GM12865 (cell line): ENCODE results near the gene OSBPL10.
"Not testable (repeated sequence)": the region's sequence is repeated elsewhere in the genome, so short reads cannot be mapped to it uniquely, and the experiment has no call there.

Experiments
- DNase-seq: peaks from one replicate; pipeline ENCODE4 v3.0.0; 2010; ENCODE audit warnings: low read depth
- H3K4me3 ChIP-seq: 2 replicates; pipeline ENCODE4 v1.5.1; 2011; ENCODE audit warnings: mild to moderate bottlenecking, low read depth, low read length, control low read depth
- TF ChIP-seq, protein P1 (sequence below): IDR thresholded peaks from 2 replicates; pipeline ENCODE4 v1.5.1; 2011; ENCODE audit warnings: low read length, control low read depth, low read depth, inconsistent platforms; ENCODE audit not compliant: insufficient read depth; ENCODE audit errors: missing control alignments

OSBPL10 gene

DNA sequence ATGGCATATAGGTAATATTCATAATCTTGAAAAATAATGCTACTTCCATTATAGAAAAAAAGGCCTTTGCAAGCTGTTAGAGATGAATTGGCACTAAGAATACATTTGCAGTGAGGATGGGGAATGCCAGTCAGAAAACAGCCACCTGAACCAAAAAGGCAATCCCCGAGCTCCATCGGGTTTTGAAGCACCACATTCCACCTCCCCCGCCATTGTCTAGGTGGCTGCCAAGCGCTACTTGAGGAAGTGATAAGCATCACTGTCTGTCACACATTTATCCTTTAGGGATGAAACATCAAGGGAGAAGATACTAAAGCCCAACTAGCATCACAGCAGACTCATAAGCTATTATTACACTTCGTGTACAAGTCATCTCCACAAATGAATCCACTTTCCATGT is 112.8 kb downstream of the OSBPL10 start:
- TF ChIP-seq, protein P1, sequence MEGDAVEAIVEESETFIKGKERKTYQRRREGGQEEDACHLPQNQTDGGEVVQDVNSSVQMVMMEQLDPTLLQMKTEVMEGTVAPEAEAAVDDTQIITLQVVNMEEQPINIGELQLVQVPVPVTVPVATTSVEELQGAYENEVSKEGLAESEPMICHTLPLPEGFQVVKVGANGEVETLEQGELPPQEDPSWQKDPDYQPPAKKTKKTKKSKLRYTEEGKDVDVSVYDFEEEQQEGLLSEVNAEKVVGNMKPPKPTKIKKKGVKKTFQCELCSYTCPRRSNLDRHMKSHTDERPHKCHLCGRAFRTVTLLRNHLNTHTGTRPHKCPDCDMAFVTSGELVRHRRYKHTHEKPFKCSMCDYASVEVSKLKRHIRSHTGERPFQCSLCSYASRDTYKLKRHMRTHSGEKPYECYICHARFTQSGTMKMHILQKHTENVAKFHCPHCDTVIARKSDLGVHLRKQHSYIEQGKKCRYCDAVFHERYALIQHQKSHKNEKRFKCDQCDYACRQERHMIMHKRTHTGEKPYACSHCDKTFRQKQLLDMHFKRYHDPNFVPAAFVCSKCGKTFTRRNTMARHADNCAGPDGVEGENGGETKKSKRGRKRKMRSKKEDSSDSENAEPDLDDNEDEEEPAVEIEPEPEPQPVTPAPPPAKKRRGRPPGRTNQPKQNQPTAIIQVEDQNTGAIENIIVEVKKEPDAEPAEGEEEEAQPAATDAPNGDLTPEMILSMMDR = no peak
- H3K4me3 ChIP-seq = no peak overlapping the region
- no peak for DNase-seq

DNA sequence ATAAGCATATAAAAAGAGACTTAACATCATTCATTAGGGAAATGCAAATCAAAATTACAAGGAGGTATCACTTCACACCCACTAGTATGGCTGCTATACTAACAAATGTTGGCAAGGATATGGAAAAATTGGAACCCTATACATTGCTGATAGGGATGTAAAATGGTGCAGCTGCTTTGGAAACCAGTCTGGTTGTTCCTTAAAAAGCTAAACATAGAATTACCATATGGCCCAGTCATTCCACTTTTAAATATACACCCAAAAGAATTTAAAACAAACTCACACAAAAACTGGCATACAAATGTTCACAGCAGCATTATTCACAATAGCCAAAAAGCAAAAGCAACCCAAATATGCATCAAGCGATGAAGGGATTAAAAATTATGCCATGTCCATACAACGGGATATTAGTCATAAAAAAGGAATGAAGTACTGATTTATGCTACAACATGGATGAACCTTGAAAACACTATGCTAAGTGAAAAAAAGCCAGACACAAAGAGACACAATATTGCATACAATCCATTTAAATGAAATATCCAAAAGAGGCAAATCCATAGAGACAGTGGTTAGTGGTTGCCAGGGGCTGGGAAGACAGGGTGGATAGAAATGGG is 118.3 kb downstream of the OSBPL10 start:
- DNase-seq = no peak
- TF ChIP-seq, protein P1 = no peak
- H3K4me3 ChIP-seq = no peak overlapping the region

DNA sequence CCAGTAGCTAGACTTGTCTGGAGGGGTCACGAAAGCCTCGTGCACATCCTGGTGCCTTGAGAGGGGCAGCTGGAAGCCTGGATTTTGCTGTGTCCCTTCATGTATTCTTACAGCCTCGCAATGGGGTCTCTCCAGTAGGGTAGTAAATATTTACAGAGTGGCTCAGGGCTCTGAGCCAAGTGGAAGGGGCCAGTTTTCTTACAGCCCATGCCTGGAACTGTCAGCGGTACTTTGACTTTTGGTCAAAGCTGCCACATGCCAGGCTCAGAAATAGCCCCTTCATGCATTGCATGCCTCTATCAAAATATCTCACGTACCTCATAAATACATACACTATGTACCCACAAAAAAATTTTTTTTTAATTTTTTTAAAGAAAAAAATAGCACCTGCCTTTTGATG is 119.2 kb downstream of the OSBPL10 start:
- DNase-seq = no peak
- no peak overlapping the region for H3K4me3 ChIP-seq

DNA sequence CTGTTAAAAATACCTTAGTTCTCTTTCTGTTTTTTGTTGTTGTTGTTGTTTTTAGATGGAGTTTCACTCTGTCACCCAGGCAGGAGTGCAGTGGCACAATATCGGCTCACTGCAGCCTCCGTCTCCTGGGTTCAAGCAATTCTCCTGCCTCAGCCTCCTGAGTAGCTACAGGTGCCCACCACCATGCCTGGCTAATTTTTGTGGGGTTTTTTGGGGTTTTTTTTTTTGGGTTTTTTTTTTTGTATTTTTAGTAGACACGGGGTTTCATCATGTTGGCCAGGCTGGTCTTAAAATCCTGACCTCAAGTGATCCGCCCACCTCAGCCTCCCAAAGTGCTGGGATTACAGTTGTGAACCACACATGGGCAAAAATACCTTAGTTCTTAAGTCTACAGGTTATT is 120.4 kb downstream of the OSBPL10 start:
- not testable (repeated sequence) for H3K4me3 ChIP-seq, DNase-seq

More for the DNA sequence above, 119.2 kb downstream of the OSBPL10 start:
- TF ChIP-seq, protein P1 = no peak

DNA sequence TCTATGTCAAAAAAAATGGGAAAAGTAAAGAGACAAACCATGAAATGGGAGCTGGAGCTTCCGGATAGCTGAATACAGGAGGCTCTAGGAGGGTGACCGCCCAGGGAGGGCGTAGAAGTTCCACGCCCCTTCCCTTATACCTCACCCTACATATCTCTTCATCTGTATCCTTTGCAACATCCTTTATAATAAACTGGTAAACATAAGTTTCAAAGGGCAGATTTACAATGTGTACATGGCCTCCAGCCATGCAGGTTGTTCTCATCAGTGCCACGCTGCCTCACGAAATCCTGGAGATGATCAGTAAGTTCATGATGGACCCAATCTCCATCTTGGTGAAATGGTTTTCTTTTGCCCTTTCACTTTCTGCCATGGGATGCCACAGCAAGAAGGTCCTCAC is 121.8 kb downstream of the OSBPL10 start:
- TF ChIP-seq, protein P1 = no peak
- DNase-seq = no peak
- H3K4me3 ChIP-seq = no peak overlapping the region

DNA sequence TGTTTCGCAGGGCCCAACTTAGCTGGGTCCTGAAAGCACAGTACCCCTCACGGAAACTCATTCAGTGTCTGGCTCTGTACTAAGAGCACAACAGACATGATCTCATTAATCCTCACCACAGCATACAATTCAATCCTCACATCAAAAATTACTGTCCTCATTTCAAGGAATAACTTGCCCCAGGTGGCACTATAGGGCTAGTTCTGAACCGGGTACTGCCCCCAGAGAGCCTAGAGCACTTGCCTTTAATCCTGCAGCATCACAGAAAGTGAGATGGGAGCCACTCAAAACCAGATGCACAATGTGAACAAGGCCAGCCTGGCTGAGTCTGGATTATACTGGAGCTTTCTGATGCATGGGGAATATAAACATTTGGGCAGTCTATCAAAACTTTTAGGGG is 122.6 kb downstream of the OSBPL10 start:
- H3K4me3 ChIP-seq = no peak overlapping the region
- DNase-seq = no peak
- TF ChIP-seq, protein P1 = no peak

DNA sequence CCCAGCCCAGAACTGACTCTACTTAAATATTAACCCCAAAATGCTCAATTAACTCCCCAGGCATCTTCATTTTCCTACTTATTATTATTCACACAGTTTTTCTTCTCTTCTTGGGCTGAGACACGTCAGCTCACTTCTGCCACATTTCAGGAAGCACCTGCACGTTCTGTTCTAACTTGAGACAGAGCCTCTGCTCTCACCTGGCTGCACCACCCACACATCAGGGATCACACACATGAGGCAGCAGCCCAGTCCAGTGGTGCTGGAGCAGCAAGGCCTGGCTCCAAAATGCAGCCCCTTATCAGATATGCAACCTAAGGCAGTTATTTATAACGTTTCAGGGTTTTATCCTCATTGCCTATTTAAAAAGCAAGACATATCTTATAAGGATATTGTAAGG is 127.5 kb downstream of the OSBPL10 start:
- TF ChIP-seq, protein P1 = no peak
- no peak overlapping the region for H3K4me3 ChIP-seq
- no peak for DNase-seq
